ENCODE data around the gene ITGA6.

ITGA6 gene

DNA sequence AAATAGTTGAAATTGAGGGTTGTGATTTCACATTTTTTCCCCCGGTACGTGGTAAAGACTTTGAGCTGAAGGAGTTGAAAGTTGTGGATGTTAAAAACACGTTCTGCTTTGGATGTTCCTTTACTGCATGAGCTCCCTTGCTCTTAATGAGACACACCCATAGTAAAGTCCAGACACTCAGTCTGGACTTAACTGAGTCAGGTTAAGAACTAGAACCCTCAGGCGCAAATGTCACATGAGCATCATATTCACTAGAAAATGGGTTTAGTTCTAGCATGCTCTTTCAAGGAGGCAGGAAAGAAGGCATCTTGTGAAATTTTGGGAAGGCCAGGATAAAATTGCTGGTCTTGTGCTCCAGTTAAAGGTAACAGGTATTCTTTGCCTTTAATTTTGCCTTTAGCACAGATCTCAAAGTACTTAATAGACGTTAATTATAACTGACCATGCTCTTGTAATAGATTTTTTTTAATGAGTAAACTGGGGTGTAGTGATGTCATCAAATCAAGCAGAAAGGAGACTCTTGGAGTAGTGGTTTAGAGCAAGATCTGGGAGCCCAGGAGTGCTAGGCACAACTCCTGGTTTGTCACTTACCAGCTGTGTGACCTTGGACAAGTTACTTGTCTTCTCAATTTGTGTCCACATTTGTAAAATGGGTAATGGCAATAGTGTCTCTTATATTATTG is 20.6 kb downstream of the ITGA6 start:
- TF ChIP-seq LEF1 (IDR thresholded peaks at IDR 0.05; ENCODE audit: borderline replicate concordance) (no peak), NFRKB (IDR thresholded peaks at IDR 0.05) (no peak), TARDBP (IDR thresholded peaks at IDR 0.05) (no peak), ARNT (IDR thresholded peaks at IDR 0.05) (no peak), SUZ12 (IDR thresholded peaks at IDR 0.05) (no peak), SP1 (IDR thresholded peaks at IDR 0.05) (no peak), BHLHE40 (IDR thresholded peaks at IDR 0.05; ENCODE audit: borderline replicate concordance) (no peak), ZNF384 (IDR thresholded peaks at IDR 0.05) (no peak), FOXM1 (IDR thresholded peaks at IDR 0.05; ENCODE audit: borderline replicate concordance) (no peak), FOXK2 (IDR thresholded peaks at IDR 0.05) (no peak), ELF4 (IDR thresholded peaks at IDR 0.05) (no peak), L3MBTL2 (conservative IDR thresholded peaks at IDR 0.05) (no peak), CTBP1 (IDR thresholded peaks at IDR 0.05; ENCODE audit: borderline replicate concordance) (no peak), FOXA1 (IDR thresholded peaks at IDR 0.05) (no peak)
- TF ChIP-seq, protein P1, sequence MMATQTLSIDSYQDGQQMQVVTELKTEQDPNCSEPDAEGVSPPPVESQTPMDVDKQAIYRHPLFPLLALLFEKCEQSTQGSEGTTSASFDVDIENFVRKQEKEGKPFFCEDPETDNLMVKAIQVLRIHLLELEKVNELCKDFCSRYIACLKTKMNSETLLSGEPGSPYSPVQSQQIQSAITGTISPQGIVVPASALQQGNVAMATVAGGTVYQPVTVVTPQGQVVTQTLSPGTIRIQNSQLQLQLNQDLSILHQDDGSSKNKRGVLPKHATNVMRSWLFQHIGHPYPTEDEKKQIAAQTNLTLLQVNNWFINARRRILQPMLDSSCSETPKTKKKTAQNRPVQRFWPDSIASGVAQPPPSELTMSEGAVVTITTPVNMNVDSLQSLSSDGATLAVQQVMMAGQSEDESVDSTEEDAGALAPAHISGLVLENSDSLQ (IDR thresholded peaks at IDR 0.05): no peak
- DNase-seq (ENCODE audit: extremely low spot score): no peak
- ChIA-PET CTCF (interaction anchor here (1.2 to 3.9 kb wide), 2 partner anchors 10 to 14 kb away, joined by 3 to 13 read pairs; no protein-coding TSS in a partner anchor), POLR2A (no interaction called here)

DNA sequence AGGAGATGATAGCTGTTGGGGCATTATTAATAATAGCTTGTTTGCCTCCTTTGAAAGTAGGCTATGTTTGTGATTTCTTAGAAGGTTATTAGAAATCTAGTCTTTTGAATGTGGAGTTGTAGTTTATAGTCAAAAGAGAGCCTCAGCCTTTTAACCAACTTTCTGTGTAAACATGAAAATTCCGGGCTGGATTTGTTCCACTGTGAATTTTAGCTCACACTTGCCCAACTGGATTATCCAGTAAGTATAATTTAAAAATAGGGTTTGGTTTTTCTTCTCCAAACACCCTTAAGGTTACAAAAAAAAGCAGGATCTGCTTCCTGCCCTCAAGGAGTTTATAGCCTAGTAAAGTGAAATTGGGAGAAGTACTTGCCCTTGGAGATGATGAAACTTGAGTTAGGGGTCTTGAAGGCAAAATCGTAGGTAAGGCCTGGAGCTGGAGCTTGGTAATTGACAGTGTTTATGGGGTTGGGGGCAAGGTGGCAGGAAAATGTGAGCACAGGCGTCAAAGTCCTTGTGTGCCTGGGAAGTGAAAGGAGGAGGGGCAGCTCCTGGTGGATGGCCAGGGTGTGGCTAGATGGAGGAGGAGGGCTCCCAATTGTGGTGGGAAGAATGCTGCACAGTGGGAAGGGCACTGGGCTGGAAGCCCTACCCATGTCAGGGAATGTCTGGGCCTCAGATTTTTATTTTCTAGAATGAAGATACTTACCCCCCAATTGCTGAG is 21.3 kb downstream of the ITGA6 start:
- no peak for DNase-seq (ENCODE audit: extremely low spot score)
- no peak for TF ChIP-seq ZNF384 (IDR thresholded peaks at IDR 0.05)
- TF ChIP-seq ARNT (IDR thresholded peaks at IDR 0.05): no peak
- TF ChIP-seq, protein P1 (IDR thresholded peaks at IDR 0.05): no peak
- no peak for TF ChIP-seq L3MBTL2 (conservative IDR thresholded peaks at IDR 0.05)
- TF ChIP-seq HDGF (IDR thresholded peaks at IDR 0.05; ENCODE audit: borderline replicate concordance): no peak
- TF ChIP-seq FOXM1 (IDR thresholded peaks at IDR 0.05; ENCODE audit: borderline replicate concordance): no peak
- TF ChIP-seq FOXK2 (IDR thresholded peaks at IDR 0.05): no peak
- TF ChIP-seq BHLHE40 (IDR thresholded peaks at IDR 0.05; ENCODE audit: borderline replicate concordance): no peak
- TF ChIP-seq TARDBP (IDR thresholded peaks at IDR 0.05): no peak
- no peak for TF ChIP-seq CTBP1 (IDR thresholded peaks at IDR 0.05; ENCODE audit: borderline replicate concordance)
- no peak for TF ChIP-seq FOXA1 (IDR thresholded peaks at IDR 0.05)
- TF ChIP-seq LEF1 (IDR thresholded peaks at IDR 0.05; ENCODE audit: borderline replicate concordance): no peak
- no peak for TF ChIP-seq SUZ12 (IDR thresholded peaks at IDR 0.05)
- no peak for TF ChIP-seq SP1 (IDR thresholded peaks at IDR 0.05)
- no peak for TF ChIP-seq NFRKB (IDR thresholded peaks at IDR 0.05)
- TF ChIP-seq ELF4 (IDR thresholded peaks at IDR 0.05): no peak
- ChIA-PET CTCF (interaction anchor here (1.2 to 3.9 kb wide), 2 partner anchors 10 to 13 kb away, joined by 3 to 13 read pairs; no protein-coding TSS in a partner anchor), POLR2A (no interaction called here)

DNA sequence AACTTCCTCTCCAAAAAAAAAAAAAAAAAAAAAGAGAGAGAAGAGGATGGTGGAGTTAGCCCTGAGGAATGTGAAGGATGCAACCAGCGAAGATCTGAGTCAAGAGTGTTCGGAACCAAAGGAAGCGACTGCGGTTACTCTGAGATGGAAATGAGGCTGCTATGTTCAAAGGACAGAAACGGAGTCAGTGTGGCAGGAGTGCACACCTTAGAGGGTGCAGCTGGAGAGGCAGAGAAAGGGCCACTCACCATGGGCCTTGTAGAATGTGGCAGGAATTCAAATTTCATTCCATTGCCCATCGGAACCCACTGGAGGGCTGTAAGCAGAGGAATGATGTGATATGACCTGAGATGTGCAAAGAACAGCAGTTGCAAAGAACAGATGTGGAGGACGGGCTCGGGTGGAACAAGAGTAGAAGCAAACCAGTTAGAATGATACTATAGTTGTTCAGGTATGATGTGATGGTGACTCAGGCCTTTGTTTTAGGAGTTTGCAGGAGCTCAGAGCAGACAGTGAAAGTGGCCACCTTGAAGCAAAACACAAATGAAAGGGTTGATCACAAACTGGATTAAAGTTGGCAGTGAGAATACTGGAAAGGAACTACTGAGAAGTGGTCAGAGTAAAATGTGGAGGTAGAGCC is 22.6 kb downstream of the ITGA6 start:
- POLR2A ChIA-PET: no interaction called here
- CTCF ChIA-PET: no interaction called here
- no peak for DNase-seq (ENCODE audit: extremely low spot score)
- TF ChIP-seq FOXM1 (IDR thresholded peaks at IDR 0.05; ENCODE audit: borderline replicate concordance): no peak

GRCh38 chr2:172451923-172452322 is 24.5 kb downstream of the ITGA6 start:
- TF ChIP-seq FOXM1 (IDR thresholded peaks at IDR 0.05; ENCODE audit: borderline replicate concordance): no peak
- no peak for TF ChIP-seq HDGF (IDR thresholded peaks at IDR 0.05; ENCODE audit: borderline replicate concordance)
- TF ChIP-seq CTBP1 (IDR thresholded peaks at IDR 0.05; ENCODE audit: borderline replicate concordance): no peak
- no peak for TF ChIP-seq ARNT (IDR thresholded peaks at IDR 0.05)
- TF ChIP-seq, protein P1 (IDR thresholded peaks at IDR 0.05): no peak
- TF ChIP-seq FOXK2 (IDR thresholded peaks at IDR 0.05): no peak
- TF ChIP-seq SUZ12 (IDR thresholded peaks at IDR 0.05): no peak
- TF ChIP-seq LEF1 (IDR thresholded peaks at IDR 0.05; ENCODE audit: borderline replicate concordance): no peak
- TF ChIP-seq L3MBTL2 (conservative IDR thresholded peaks at IDR 0.05): no peak
- TF ChIP-seq BHLHE40 (IDR thresholded peaks at IDR 0.05; ENCODE audit: borderline replicate concordance): no peak
- no peak for TF ChIP-seq ZNF384 (IDR thresholded peaks at IDR 0.05)
- ChIA-PET CTCF (interaction anchor here (0.6 to 2.6 kb wide), 4 partner anchors 10 to 360 kb away, joined by 3 to 14 read pairs (median 5); no protein-coding TSS in a partner anchor), POLR2A (interaction anchor here (1.6 kb wide), 1 partner anchor 10 kb away, joined by 7 read pairs; no protein-coding TSS in a partner anchor)
- DNase-seq (ENCODE audit: extremely low spot score): no peak

- POLR2A ChIA-PET: interaction anchor here (1.6 kb wide), 1 partner anchor 9 kb away, joined by 7 read pairs; no protein-coding TSS in a partner anchor
- TF ChIP-seq LEF1 (IDR thresholded peaks at IDR 0.05; ENCODE audit: borderline replicate concordance) (no peak), NFRKB (IDR thresholded peaks at IDR 0.05) (no peak), BHLHE40 (IDR thresholded peaks at IDR 0.05; ENCODE audit: borderline replicate concordance) (no peak), FOXA1 (IDR thresholded peaks at IDR 0.05) (no peak), CTBP1 (IDR thresholded peaks at IDR 0.05; ENCODE audit: borderline replicate concordance) (no peak), FOXK2 (IDR thresholded peaks at IDR 0.05) (no peak), SP1 (IDR thresholded peaks at IDR 0.05) (no peak), ARNT (IDR thresholded peaks at IDR 0.05) (no peak), SUZ12 (IDR thresholded peaks at IDR 0.05) (no peak), HDGF (IDR thresholded peaks at IDR 0.05; ENCODE audit: borderline replicate concordance) (no peak), TARDBP (IDR thresholded peaks at IDR 0.05) (no peak), FOXM1 (IDR thresholded peaks at IDR 0.05; ENCODE audit: borderline replicate concordance) (no peak)
- TF ChIP-seq, protein P1 (IDR thresholded peaks at IDR 0.05): no peak
- DNase-seq (ENCODE audit: extremely low spot score): no peak
- CTCF ChIA-PET: interaction anchor here (0.7 to 2.6 kb wide), 2 partner anchors 9 to 12 kb away, joined by 12 to 14 read pairs; no protein-coding TSS in a partner anchor
These were observed 25.5 kb downstream of the ITGA6 start for GRCh38 chr2:172452845-172453244.

Measured in HEK293T (cell line).